K562 (cell line): ENCODE measurements around the gene CLEC17A.

Experiments used
- CTCF ChIP-seq, 3 experiments: IDR thresholded peaks in 2 of 3; conservative IDR thresholded peaks in 1 of 3; 2 replicates each; pipeline ENCODE4 v1.5.1; 2011 to 2012; ENCODE audit warnings: low read length in 3 of 3, mild to moderate bottlenecking in 3 of 3, control low read depth in 2 of 3, improper control_type of control experiment in 1 of 3, inconsistent platforms in 1 of 3, low read depth in 1 of 3, mixed read lengths in 1 of 3, moderate library complexity in 1 of 3; ENCODE audit not compliant: insufficient read depth in 2 of 3
- POLR2A ChIP-seq: fragments of 450-650 bp; conservative IDR thresholded peaks from 2 replicates; pipeline ENCODE4 v1.6.1; 2016
- TAF1 ChIP-seq: IDR thresholded peaks from 2 replicates; pipeline ENCODE4 v1.6.1; 2011; ENCODE audit warnings: mild to moderate bottlenecking, low read length, moderate library complexity; ENCODE audit not compliant: insufficient read depth, control insufficient read depth, severe bottlenecking; ENCODE audit errors: extremely low read depth
- ZFP36 ChIP-seq: fragments of 150-350 bp; IDR thresholded peaks from 2 replicates; pipeline ENCODE4 v1.6.1; 2018; ENCODE audit warnings: low read length, low read depth; ENCODE audit not compliant: partially characterized antibody

- TF ChIP-seq ZFP36 (no peak), POLR2A (no peak), CTCF (IDR thresholded peaks at IDR 0.05 in 2 of 3, conservative IDR thresholded peaks at IDR 0.05 in 1 of 3; ENCODE audit: insufficient read depth in 2 of 3, low read depth in 1 of 3, low read length in 3 of 3) (no peak), TAF1 (no peak)
These were observed 11.9 kb upstream of the CLEC17A start for GRCh38 chr19:14570864-14571527.
